Activated gamma-delta T cell treated with Interleukin-2 at 50 U/mL for 16 hours (primary cell): Measurements from ENCODE around the gene UBD.

ENCODE experiments used
- DNase-seq: peaks from one replicate; pipeline ENCODE4 v3.0.0-alpha.2; 2020

Gene UBD

GRCh38 chr6:29558439-29559079, 973 bp downstream of the UBD start:
- no peak for DNase-seq

GRCh38 chr6:29557320-29557719, 2.2 kb downstream of the UBD start:
- no peak for DNase-seq

DNA sequence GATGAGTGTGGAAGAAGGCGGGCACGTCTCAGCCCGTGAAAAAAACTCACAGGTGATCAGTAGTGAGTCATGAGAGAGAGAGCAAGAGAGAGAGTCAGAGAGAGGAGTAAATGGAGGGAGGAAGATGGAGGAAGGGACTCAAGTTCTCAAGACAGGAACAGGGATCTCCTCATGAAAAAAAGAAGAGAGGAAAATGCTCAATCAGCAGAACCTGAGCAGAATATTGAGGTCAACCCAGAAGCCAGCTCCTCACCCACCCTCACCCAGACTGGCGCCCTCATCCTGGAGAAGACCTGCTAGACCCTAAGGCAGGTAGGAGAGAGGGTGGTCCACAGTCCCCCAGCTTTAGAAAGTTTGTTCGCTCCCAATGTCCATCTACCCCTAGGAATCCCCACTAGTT, 4.8 kb downstream of the UBD start:
- DNase-seq, result no peak

DNA sequence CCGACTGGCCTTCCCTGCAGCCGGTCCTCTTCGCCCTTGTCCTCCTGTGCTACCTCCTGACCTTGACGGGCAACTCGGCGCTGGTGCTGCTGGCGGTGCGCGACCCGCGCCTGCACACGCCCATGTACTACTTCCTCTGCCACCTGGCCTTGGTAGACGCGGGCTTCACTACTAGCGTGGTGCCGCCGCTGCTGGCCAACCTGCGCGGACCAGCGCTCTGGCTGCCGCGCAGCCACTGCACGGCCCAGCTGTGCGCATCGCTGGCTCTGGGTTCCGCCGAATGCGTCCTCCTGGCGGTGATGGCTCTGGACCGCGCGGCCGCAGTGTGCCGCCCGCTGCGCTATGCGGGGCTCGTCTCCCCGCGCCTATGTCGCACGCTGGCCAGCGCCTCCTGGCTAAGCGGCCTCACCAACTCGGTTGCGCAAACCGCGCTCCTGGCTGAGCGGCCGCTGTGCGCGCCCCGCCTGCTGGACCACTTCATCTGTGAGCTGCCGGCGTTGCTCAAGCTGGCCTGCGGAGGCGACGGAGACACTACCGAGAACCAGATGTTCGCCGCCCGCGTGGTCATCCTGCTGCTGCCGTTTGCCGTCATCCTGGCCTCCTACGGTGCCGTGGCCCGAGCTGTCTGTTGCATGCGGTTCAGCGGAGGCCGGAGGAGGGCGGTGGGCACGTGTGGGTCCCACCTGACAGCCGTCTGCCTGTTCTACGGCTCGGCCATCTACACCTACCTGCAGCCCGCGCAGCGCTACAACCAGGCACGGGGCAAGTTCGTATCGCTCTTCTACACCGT, 6.1 kb downstream of the UBD start:
- DNase-seq, result no peak

DNA sequence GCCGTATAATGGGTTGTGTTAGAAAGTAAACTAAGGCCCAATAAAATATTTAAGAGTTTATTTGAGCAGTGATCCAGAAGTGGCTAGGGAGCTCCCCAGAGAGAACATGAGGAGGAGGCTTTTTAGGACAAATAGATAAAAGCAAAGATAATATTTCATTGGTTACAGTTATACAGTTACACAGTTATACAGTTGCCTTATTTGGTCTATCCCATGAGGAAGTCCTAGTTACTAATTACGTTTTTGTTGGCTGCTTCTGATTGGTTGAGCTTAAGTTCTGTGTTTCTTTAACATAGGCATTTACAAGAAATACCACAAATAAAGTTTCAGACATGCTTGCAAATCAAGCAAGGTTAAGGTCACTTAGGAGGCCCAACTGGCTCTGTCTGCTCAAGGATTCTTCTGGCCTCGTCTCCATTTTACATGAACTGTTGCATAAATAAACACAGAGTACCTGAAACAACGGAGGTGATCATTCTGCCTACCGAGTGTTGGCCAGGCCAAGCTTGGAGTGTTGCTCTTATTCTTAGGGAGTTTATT, 7.0 kb downstream of the UBD start:
- no peak for DNase-seq

- DNase-seq, result no peak
Measured at GRCh38 chr6:29547573-29547972, 12.0 kb downstream of the UBD start.

DNA sequence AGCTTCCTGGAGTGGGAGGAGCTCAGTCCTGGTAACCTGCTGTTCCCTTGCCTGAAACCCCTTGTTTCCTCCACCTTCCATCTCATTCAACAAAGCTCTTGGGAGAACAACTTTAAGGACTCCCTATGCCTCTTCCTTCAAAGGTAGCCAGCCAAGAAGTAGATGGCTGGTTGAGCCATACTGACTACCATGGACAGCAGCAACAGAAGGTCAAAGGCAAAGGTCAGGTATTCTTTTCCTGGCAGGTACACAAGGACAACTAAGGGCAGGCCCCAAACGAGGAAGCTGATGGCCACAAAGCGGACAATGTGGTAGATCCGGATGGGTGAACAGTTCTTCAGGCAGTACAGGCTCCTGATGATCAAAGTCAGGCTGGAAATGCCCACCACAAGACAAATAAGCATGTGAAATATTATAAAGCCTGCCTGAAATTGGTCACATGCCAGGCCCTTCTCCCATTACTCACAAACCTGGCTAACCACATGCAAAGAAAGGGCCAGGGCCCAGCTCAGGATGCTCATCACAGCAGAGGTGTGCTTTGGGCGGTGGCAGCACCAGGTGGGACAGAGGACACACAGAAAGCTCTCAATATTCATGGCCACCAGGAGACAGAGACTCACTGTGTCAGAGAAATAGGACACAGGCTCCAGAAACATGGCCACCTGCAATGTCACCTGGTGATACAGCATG, 21.7 kb downstream of the UBD start:
- no peak for DNase-seq

- no peak for DNase-seq
Measured at GRCh38 chr6:29532320-29532951, 27.1 kb downstream of the UBD start.

DNA sequence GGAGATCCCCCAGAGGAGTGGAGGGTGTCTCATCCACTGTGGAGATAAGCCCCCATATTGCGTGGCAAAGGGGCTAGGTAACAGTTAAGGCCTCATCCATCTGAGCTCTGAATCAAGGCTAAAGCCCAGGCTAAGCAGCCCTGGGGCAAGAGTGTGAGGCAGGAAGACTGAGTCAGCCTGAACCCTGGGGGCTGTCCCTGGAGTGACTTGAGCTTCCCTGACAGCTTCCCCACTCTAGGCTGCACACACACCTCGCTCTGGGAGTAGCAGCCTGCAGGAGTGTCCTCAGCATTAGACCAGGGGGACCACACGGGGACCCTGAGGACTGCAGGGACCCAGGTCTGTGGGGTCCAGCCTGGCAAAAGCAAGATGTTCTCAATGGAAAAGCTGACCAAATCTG, 27.9 kb downstream of the UBD start:
- no peak for DNase-seq

GRCh38 chr6:29530671-29531310, 28.7 kb downstream of the UBD start:
- no peak for DNase-seq

DNA sequence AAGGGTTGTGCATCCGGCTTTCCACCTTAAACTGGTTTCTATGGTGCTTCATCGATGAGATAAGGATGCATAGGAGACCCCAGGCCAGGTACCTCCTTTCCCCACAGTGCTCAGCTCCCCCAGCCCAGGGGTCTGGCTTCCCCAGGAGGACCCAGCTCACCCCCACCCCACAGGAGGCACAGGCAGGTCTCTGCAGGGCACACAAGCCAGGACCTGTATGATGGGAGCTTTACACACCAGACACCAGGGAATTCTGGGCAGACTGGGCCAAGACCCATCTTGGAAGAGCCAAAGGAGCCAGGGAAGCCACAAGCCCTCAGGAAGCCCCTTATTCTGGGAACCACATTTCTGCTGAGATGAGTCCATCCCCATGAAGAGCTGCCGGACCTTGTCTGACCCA, 29.6 kb downstream of the UBD start:
- DNase-seq, result no peak

DNA sequence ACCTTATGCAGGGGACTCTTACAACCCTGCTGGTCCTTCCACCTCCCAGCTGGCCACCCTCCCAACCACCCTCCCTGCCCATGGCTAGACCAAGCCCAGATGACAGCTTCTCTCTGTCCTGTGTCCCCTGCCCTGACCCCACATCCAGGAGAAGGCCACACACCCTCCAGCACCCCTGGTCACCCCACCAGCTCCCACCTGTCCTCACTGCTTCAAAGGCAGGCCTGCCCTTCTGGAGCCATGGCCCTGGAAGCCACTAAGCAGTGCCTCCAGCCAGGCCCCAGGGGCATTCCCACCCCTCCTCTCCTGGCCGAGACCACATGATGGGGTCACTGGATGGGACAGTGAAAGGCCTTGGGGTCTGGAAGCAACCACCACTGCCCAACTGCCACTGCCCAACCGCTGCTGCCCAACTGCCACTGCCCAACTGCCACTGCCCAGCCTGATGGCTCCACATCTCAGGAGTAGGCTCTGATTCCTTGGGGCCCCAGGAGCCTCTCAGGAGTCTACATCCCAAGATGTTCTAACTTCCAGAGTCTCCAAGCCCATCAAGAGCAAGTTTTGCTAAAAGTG, 30.5 kb downstream of the UBD start:
- no peak for DNase-seq

- DNase-seq, result no peak
Measured at GRCh38 chr6:29528300-29528931, 31.1 kb downstream of the UBD start.

DNA sequence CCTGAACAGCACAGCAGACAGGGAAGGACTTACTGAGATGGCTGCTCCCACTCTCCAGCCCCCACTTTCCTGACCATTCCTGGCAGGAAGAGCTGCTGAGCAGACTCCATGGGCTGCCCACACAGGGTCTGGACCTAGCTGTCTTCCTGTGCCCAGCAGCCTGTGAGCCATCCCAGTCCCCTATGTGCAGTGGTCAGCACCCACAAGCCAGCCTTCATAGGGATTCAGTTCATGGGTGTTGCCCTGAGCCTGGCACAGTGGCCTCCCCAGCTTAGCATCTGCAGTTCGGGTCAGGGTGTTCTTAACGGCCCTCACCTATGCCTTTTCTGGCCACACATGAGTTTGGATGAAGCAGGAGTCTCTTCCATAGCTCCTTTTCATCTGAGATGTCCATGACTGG, 32.0 kb downstream of the UBD start:
- DNase-seq, result no peak

DNA sequence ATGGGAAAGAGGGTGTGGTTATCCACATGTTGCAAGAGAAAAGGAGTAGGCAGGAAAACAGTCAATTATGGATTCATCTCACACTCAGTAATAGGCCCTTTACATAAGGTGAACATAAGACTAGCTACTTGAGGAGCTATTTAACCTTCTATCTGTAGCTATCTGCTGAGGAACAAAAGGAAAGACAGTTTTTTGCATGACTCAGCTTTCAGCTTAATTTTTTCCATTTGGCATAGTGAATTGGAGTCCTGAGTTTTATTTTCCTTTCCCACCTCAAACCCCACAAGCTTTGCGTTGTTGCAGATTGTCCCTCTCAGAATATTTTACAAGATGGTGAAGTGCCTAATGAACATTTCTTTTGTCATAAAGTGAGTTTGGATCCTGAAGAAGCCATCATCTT, 32.4 kb downstream of the UBD start:
- DNase-seq, result no peak

- no peak for DNase-seq
Measured at GRCh38 chr6:29525311-29525639, 34.3 kb downstream of the UBD start.

GRCh38 chr6:29524444-29525310, 34.9 kb downstream of the UBD start:
- DNase-seq, result no peak

- DNase-seq, result no peak
Measured at GRCh38 chr6:29524044-29524443, 35.5 kb downstream of the UBD start.

DNA sequence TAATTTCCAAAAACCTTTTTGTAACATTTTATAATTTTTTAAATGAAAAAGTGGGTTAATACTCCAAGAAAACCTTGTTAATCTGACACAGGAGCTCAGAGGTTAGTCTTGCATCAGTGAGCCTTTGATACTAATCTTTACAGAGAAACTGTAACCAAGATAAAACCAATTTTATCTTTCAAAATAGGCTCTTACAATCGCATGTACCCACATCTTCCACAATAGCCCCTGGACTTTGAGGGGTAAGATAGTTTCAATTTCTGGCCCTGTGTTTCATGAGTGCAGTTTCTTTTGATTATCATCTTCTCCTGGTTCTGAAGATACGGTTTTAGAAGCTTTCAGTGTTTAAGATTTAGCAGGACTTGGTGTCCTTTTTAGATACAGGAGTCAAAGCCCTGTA, 37.3 kb downstream of the UBD start:
- DNase-seq, result no peak

DNA sequence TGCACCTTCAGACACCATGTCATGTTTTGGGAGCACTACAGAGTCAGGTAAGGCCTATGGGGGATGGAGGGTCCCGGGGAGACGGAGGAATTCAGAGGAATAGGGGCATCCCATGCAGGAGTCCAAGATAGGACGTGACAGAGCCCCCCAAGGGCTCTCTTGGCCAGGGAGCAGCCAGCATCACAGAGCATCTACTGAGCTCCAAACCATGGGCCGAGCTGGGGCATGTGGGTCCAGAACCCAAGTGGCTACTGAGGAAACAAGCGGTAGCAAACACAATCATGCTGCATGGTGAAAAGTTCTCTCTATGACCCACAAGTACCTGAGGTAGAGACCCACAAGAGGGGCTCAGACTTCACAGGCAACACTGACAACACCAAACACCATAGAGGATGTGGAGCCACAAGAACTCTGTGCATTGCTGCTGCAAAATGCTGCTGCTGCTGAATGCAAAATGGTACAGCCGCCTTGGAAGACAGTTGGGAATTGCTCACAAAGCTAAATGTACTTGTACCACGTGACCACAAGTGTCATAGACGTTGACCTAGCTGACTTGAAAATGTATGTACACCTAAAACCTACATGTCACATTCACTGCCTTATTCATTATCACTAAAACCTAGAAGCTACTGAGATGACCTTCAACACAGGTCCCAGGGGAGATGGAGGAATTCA, 38.4 kb downstream of the UBD start:
- no peak for DNase-seq

- DNase-seq, result no peak
Measured at GRCh38 chr6:29520232-29520631, 39.3 kb downstream of the UBD start.
